ENCODE measurements around the gene SRP9.

DNA sequence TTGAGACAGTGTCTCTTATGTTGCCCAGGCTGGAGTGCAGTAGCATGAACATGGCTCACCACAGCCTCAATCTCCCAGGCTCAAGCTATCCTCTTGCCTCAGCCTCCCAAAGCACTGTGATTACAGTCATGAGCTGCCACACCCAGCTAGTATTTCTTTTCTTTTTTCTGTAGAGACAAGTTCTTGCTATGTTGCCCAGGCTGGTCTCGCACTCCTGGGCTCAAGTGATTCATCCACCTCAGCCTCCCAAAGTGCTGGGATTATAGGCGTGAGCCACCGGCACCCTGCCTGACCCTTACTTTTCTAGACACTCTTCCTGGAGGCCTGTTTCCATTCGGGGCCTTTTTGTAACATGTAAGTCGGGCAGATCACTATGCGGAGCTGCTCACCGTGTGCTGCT lies 30.1 kb upstream of the SRP9 start:
- no peak for TF ChIP-seq SP1 (IDR thresholded peaks at IDR 0.05)
- no peak for TF ChIP-seq ELF4 (IDR thresholded peaks at IDR 0.05)
- no peak for TF ChIP-seq ARNT (IDR thresholded peaks at IDR 0.05)
- TF ChIP-seq FOXM1 (IDR thresholded peaks at IDR 0.05; ENCODE audit: borderline replicate concordance), result no peak
- TF ChIP-seq HDGF (IDR thresholded peaks at IDR 0.05; ENCODE audit: borderline replicate concordance), result no peak
- TF ChIP-seq FOXK2 (IDR thresholded peaks at IDR 0.05), result no peak
- no peak for TF ChIP-seq TARDBP (IDR thresholded peaks at IDR 0.05)
- no peak for TF ChIP-seq ZNF384 (IDR thresholded peaks at IDR 0.05)
- TF ChIP-seq, protein P1, sequence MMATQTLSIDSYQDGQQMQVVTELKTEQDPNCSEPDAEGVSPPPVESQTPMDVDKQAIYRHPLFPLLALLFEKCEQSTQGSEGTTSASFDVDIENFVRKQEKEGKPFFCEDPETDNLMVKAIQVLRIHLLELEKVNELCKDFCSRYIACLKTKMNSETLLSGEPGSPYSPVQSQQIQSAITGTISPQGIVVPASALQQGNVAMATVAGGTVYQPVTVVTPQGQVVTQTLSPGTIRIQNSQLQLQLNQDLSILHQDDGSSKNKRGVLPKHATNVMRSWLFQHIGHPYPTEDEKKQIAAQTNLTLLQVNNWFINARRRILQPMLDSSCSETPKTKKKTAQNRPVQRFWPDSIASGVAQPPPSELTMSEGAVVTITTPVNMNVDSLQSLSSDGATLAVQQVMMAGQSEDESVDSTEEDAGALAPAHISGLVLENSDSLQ (IDR thresholded peaks at IDR 0.05), result no peak
- no peak for TF ChIP-seq CTBP1 (IDR thresholded peaks at IDR 0.05; ENCODE audit: borderline replicate concordance)

Measured in HEK293T (cell line).